Nephron (organoid): ENCODE results near the gene CCL11.

ENCODE experiments used
- H3K27ac Mint-ChIP-seq, 3 experiments: 2 replicates each; pipeline ENCODE4 v1.8.0; 2020; ENCODE audit warnings: mixed read lengths in 3 of 3, mild to moderate bottlenecking in 2 of 3, moderate library complexity in 1 of 3
- H3K27me3 Mint-ChIP-seq: 2 replicates; pipeline ENCODE4 v1.8.0; 2021; ENCODE audit warnings: low read depth, mild to moderate bottlenecking, moderate library complexity, mixed read lengths
- H3K36me3 Mint-ChIP-seq: 2 replicates; pipeline ENCODE4 v1.8.0; 2020; ENCODE audit warnings: low read depth, mixed read lengths
- H3K4me1 Mint-ChIP-seq: 2 replicates; pipeline ENCODE4 v1.8.0; 2020; ENCODE audit warnings: mixed read lengths
- H3K4me3 Mint-ChIP-seq, 3 experiments: 2 replicates each; pipeline ENCODE4 v1.8.0; 2020; ENCODE audit warnings: mild to moderate bottlenecking in 3 of 3, mixed read lengths in 3 of 3, moderate library complexity in 2 of 3
- H3K9me3 Mint-ChIP-seq: 2 replicates; pipeline ENCODE4 v1.8.0; 2020; ENCODE audit warnings: mixed read lengths
- CTCF ChIP-seq, 3 experiments: fragments of 200-600 bp; sonication (generic); IDR thresholded peaks; one replicate each; pipeline ENCODE4 v1.5.0; 2021; ENCODE audit warnings: antibody characterized with exemption in 3 of 3; ENCODE audit not compliant: unreplicated experiment in 3 of 3

Gene CCL11

GRCh38 chr17:34299027-34299426, 13.5 kb downstream of the CCL11 start:
- Mint-ChIP-seq H3K36me3 (no peaks in the 10 kb centered on the region), H3K4me1 (peaks cover 30% of the 10 kb centered on the region), H3K27me3 (peaks cover 10% of the 10 kb centered on the region), H3K4me3 (peak overlapping the region in 2 of 3 experiments; percentile 40 to 59), H3K27ac (no peak overlapping the region), H3K9me3 (no peaks in the 10 kb centered on the region)
- no peak for TF ChIP-seq CTCF (IDR thresholded peaks at IDR 0.05; ENCODE audit: unreplicated experiment in 3 of 3)

- no peak for TF ChIP-seq CTCF (IDR thresholded peaks at IDR 0.05; ENCODE audit: unreplicated experiment in 3 of 3)
- no peaks in the 10 kb centered on the region for H3K36me3 Mint-ChIP-seq
- H3K27ac Mint-ChIP-seq = no peak overlapping the region
- H3K27me3 Mint-ChIP-seq = peaks cover 13% of the 10 kb centered on the region
- peaks cover 30% of the 10 kb centered on the region for H3K4me1 Mint-ChIP-seq
- H3K9me3 Mint-ChIP-seq = no peaks in the 10 kb centered on the region
- H3K4me3 Mint-ChIP-seq = no peak overlapping the region
These were observed 14.5 kb downstream of the CCL11 start for GRCh38 chr17:34299956-34300577.

GRCh38 chr17:34300652-34301370, 15.3 kb downstream of the CCL11 start:
- TF ChIP-seq CTCF (IDR thresholded peaks at IDR 0.05; ENCODE audit: unreplicated experiment in 3 of 3) = no peak
- H3K27me3 Mint-ChIP-seq = peaks cover 15% of the 10 kb centered on the region
- H3K4me1 Mint-ChIP-seq = peaks cover 30% of the 10 kb centered on the region
- no peaks in the 10 kb centered on the region for H3K36me3 Mint-ChIP-seq
- no peak overlapping the region for H3K4me3 Mint-ChIP-seq
- H3K27ac Mint-ChIP-seq = peak overlapping the region in 2 of 3 experiments; percentile 11 to 30
- no peaks in the 10 kb centered on the region for H3K9me3 Mint-ChIP-seq

- peaks cover 18% of the 10 kb centered on the region for H3K27me3 Mint-ChIP-seq
- H3K27ac Mint-ChIP-seq = no peak overlapping the region
- no peaks in the 10 kb centered on the region for H3K36me3 Mint-ChIP-seq
- H3K4me1 Mint-ChIP-seq = peaks cover 35% of the 10 kb centered on the region
- TF ChIP-seq CTCF (IDR thresholded peaks at IDR 0.05; ENCODE audit: unreplicated experiment in 3 of 3) = no peak
- no peaks in the 10 kb centered on the region for H3K9me3 Mint-ChIP-seq
- no peak overlapping the region for H3K4me3 Mint-ChIP-seq
These were observed 16.4 kb downstream of the CCL11 start for GRCh38 chr17:34301986-34302385.

GRCh38 chr17:34302636-34303035, 17.1 kb downstream of the CCL11 start:
- Mint-ChIP-seq H3K4me3 (no peak overlapping the region), H3K36me3 (no peaks in the 10 kb centered on the region), H3K27me3 (peaks cover 18% of the 10 kb centered on the region), H3K27ac (no peak overlapping the region), H3K9me3 (no peaks in the 10 kb centered on the region), H3K4me1 (peaks cover 41% of the 10 kb centered on the region)
- TF ChIP-seq CTCF (IDR thresholded peaks at IDR 0.05; ENCODE audit: unreplicated experiment in 3 of 3) = no peak

GRCh38 chr17:34303606-34304005, 18.1 kb downstream of the CCL11 start:
- TF ChIP-seq CTCF (IDR thresholded peaks at IDR 0.05; ENCODE audit: unreplicated experiment in 3 of 3) = no peak
- Mint-ChIP-seq H3K9me3 (no peaks in the 10 kb centered on the region), H3K27me3 (peaks cover 12% of the 10 kb centered on the region), H3K4me1 (peaks cover 47% of the 10 kb centered on the region), H3K4me3 (no peak overlapping the region), H3K27ac (no peak overlapping the region), H3K36me3 (no peaks in the 10 kb centered on the region)
